ENCODE measurements around the gene RPE65. TPM values are rescaled to one million over a fixed set of nuclear protein-coding genes. Genes with fewer than 3 reads are reported as not detected.

RPE65 gene
- total and polyA plus RNA-seq, 2 donors (not counting 3 experiments of a cell fraction or from before 2014, with no cell fraction given): not detected

DNA sequence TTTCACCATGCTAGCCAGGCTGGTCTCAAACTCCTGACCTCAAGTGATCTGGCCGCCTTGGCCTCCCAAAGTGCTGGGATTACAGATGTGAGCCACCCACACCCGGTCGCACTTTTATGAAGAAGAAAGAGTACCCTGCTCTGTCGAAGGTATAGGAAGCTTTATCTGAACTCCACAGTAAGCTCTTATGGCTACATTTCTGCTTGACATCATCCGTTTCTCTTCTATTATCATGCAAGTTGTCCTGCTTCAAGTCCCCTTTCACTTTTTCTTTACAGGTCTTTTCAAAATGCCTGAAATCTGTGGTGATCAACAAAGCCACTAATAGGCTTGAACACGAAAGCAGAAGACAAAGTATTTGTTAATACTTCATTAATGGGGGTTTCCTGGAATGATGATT, 4.0 kb downstream of the RPE65 start:
- no TSS peak for BruUV-seq (replicated peaks)
- no peak for DNase-seq (ENCODE audit: low read depth, low spot score)
- no peak overlapping the region for H2AFZ ChIP-seq (ENCODE audit: low read depth, low read length)
- TF ChIP-seq POLR2AphosphoS5 (IDR thresholded peaks at IDR 0.05; ENCODE audit: insufficient read depth, low read depth, low read length) (no peak), FOS (IDR thresholded peaks at IDR 0.05; ENCODE audit: borderline replicate concordance, insufficient read depth, low read length) (no peak), JUN (IDR thresholded peaks at IDR 0.05; ENCODE audit: borderline replicate concordance, insufficient read depth, insufficient read length, low read depth) (no peak), EZH2 (IDR thresholded peaks at IDR 0.05; ENCODE audit: borderline replicate concordance, low read depth, low read length, severe bottlenecking) (no peak), POLR2A (IDR thresholded peaks at IDR 0.05; ENCODE audit: low read depth, low read length) (no peak), GATA2 (IDR thresholded peaks at IDR 0.05; ENCODE audit: insufficient read depth, insufficient read length, low read depth, low read length) (no peak), MYC (IDR thresholded peaks at IDR 0.05; ENCODE audit: low read depth, low read length) (no peak)
- TF ChIP-seq, protein P1, sequence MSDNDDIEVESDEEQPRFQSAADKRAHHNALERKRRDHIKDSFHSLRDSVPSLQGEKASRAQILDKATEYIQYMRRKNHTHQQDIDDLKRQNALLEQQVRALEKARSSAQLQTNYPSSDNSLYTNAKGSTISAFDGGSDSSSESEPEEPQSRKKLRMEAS (IDR thresholded peaks at IDR 0.05; ENCODE audit: insufficient read depth, insufficient read length): no peak
- TF ChIP-seq, protein P2, sequence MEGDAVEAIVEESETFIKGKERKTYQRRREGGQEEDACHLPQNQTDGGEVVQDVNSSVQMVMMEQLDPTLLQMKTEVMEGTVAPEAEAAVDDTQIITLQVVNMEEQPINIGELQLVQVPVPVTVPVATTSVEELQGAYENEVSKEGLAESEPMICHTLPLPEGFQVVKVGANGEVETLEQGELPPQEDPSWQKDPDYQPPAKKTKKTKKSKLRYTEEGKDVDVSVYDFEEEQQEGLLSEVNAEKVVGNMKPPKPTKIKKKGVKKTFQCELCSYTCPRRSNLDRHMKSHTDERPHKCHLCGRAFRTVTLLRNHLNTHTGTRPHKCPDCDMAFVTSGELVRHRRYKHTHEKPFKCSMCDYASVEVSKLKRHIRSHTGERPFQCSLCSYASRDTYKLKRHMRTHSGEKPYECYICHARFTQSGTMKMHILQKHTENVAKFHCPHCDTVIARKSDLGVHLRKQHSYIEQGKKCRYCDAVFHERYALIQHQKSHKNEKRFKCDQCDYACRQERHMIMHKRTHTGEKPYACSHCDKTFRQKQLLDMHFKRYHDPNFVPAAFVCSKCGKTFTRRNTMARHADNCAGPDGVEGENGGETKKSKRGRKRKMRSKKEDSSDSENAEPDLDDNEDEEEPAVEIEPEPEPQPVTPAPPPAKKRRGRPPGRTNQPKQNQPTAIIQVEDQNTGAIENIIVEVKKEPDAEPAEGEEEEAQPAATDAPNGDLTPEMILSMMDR (IDR thresholded peaks at IDR 0.05; ENCODE audit: extremely low read depth in 1 of 2, insufficient read depth in 1 of 2, low read depth in 1 of 2, low read length in 2 of 2): no peak
- no peaks in the 10 kb centered on the region for H3K9me3 ChIP-seq (replicated peaks; ENCODE audit: control insufficient read depth, insufficient read depth, low read length)
- CTCF ChIA-PET: no interaction called here
- POLR2A ChIA-PET: no interaction called here
- no peak overlapping the region for H3K9ac ChIP-seq (replicated peaks; ENCODE audit: extremely low read depth, insufficient read depth, low read length)
- H4K20me1 ChIP-seq (replicated peaks; ENCODE audit: control insufficient read depth, extremely low read depth, insufficient read depth, low read length): no peaks in the 10 kb centered on the region
- H3K27me3 ChIP-seq (ENCODE audit: control insufficient read depth in 2 of 2, insufficient read depth in 2 of 2, low read length in 2 of 2): peaks cover 0 to 2% of the 10 kb centered on the region in 2 experiments
- intact Hi-C loops (cut with micrococcal nuclease) (no loop called here), dilution Hi-C loops (cut with MboI; ENCODE audit: extremely low pct_ligation_motif_present, low sequenced_read_pairs) (no loop called here)
- H3K79me2 ChIP-seq (ENCODE audit: control insufficient read depth, insufficient read depth, low read length): no peaks in the 10 kb centered on the region
- no peaks in the 10 kb centered on the region for H3K36me3 ChIP-seq (ENCODE audit: control insufficient read depth in 2 of 2, extremely low read depth in 1 of 2, insufficient read depth in 2 of 2, low read length in 2 of 2)
- no peak overlapping the region for H3K4me2 ChIP-seq (ENCODE audit: insufficient read depth, low read length)
- H3K4me1 ChIP-seq (ENCODE audit: control insufficient read depth, extremely low read depth, insufficient read depth, low read length): no peaks in the 10 kb centered on the region
- H3K9me1 ChIP-seq (replicated peaks; ENCODE audit: control insufficient read depth, extremely low read depth, insufficient read depth, low read length): no peaks in the 10 kb centered on the region
- no peak overlapping the region for H3K27ac ChIP-seq (ENCODE audit: insufficient read depth, low read depth, low read length)
- FAIRE-seq: no peak
- H3K4me3 ChIP-seq (replicated peaks in 1 of 3; ENCODE audit: insufficient read depth in 1 of 3, low read depth in 1 of 3, low read length in 3 of 3): no peak overlapping the region
